H9 (cell line): ENCODE results near the gene ACBD6. TPM values are rescaled to one million over a fixed set of nuclear protein-coding genes. Genes with fewer than 3 reads are reported as not detected.

Experiments used
- DNase-seq: peaks from one replicate; pipeline ENCODE4 v3.0.0-alpha.2; 2017
- H2AFZ ChIP-seq: one replicate; pipeline ENCODE4 v1.6.1; 2013; ENCODE audit warnings: mild to moderate bottlenecking, low read length, control low read depth, moderate library complexity
- H2AK5ac ChIP-seq: 2 replicates; pipeline ENCODE4 v1.6.1; 2013; ENCODE audit warnings: low read length, control low read depth, mixed read lengths; ENCODE audit not compliant: insufficient read length
- H2BK120ac ChIP-seq: one replicate; pipeline ENCODE4 v1.6.1; 2013; ENCODE audit warnings: low read depth, mild to moderate bottlenecking, low read length, control low read depth, inconsistent platforms; ENCODE audit not compliant: poor library complexity, severe bottlenecking
- H2BK12ac ChIP-seq: 2 replicates; pipeline ENCODE4 v1.6.1; 2013; ENCODE audit warnings: low read length, control low read depth, mixed read lengths, low read depth; ENCODE audit not compliant: insufficient read length
- H2BK15ac ChIP-seq: 2 replicates; pipeline ENCODE4 v1.6.1; 2013; ENCODE audit warnings: low read depth, low read length, control low read depth
- H2BK20ac ChIP-seq: one replicate; pipeline ENCODE4 v1.6.1; 2013; ENCODE audit warnings: low read depth, mild to moderate bottlenecking, low read length, control low read depth, inconsistent platforms; ENCODE audit not compliant: poor library complexity, severe bottlenecking
- H2BK5ac ChIP-seq: 2 replicates; pipeline ENCODE4 v1.6.1; 2013; ENCODE audit warnings: low read length, control low read depth, mixed read lengths; ENCODE audit not compliant: insufficient read length
- H3K14ac ChIP-seq: 2 replicates; pipeline ENCODE4 v1.6.1; 2013; ENCODE audit warnings: low read length, control low read depth; ENCODE audit not compliant: insufficient read depth
- H3K18ac ChIP-seq: 2 replicates; pipeline ENCODE4 v1.6.1; 2013; ENCODE audit warnings: low read depth, mild to moderate bottlenecking, mixed read lengths, low read length, control low read depth; ENCODE audit not compliant: insufficient read length
- H3K23ac ChIP-seq: 2 replicates; pipeline ENCODE4 v1.6.1; 2013; ENCODE audit warnings: low read length, control low read depth, mixed read lengths, low read depth; ENCODE audit not compliant: insufficient read length
- H3K23me2 ChIP-seq: 2 replicates; pipeline ENCODE4 v1.6.1; 2013; ENCODE audit warnings: low read depth, mild to moderate bottlenecking, mixed read lengths, low read length, control low read depth; ENCODE audit not compliant: insufficient read length, poor library complexity, severe bottlenecking
- H3K27ac ChIP-seq: 2 replicates; pipeline ENCODE4 v1.5.1; 2013; ENCODE audit warnings: low read length, control low read depth, mixed read lengths, low read depth; ENCODE audit not compliant: insufficient read length
- H3K27me3 ChIP-seq: 2 replicates; pipeline ENCODE4 v1.6.1; 2013; ENCODE audit warnings: low read length, control low read depth, inconsistent platforms; ENCODE audit not compliant: insufficient read depth
- H3K4ac ChIP-seq: 2 replicates; pipeline ENCODE4 v1.6.1; 2013; ENCODE audit warnings: low read depth, mild to moderate bottlenecking, control low read depth, inconsistent platforms, low read length, moderate library complexity
- H3K4me1 ChIP-seq: 2 replicates; pipeline ENCODE4 v1.6.1; 2013; ENCODE audit warnings: low read length, control low read depth, inconsistent platforms; ENCODE audit not compliant: insufficient read depth
- H3K4me2 ChIP-seq: 2 replicates; pipeline ENCODE4 v1.6.1; 2013; ENCODE audit warnings: low read length, control low read depth, mixed read lengths; ENCODE audit not compliant: insufficient read length, insufficient read depth
- H3K56ac ChIP-seq: 2 replicates; pipeline ENCODE4 v1.6.1; 2013; ENCODE audit warnings: low read depth, mild to moderate bottlenecking, mixed read lengths, low read length, control low read depth; ENCODE audit not compliant: insufficient read length
- H3K79me1 ChIP-seq: 2 replicates; pipeline ENCODE4 v1.6.1; 2013; ENCODE audit warnings: low read depth, mild to moderate bottlenecking, moderate library complexity, low read length, control low read depth, inconsistent platforms; ENCODE audit not compliant: insufficient read depth, poor library complexity, severe bottlenecking
- H3K79me2 ChIP-seq: 2 replicates; pipeline ENCODE4 v1.6.1; 2013; ENCODE audit warnings: low read length, control low read depth, inconsistent platforms; ENCODE audit not compliant: insufficient read depth
- H3K9ac ChIP-seq: 2 replicates; pipeline ENCODE4 v1.6.1; 2013; ENCODE audit warnings: low read length, control low read depth, mixed read lengths; ENCODE audit not compliant: insufficient read length; ENCODE audit errors: extremely low read depth
- H3K9me3 ChIP-seq: one replicate; pipeline ENCODE4 v1.6.1; 2013; ENCODE audit warnings: low read depth, low read length, inconsistent platforms; ENCODE audit not compliant: control insufficient read depth
- H3T11ph ChIP-seq: one replicate; pipeline ENCODE4 v1.6.1; 2013; ENCODE audit warnings: mild to moderate bottlenecking, low read length, control low read depth, inconsistent platforms
- H4K20me1 ChIP-seq: one replicate; pipeline ENCODE4 v1.6.1; 2013; ENCODE audit not compliant: control insufficient read depth, insufficient read length, insufficient read depth
- H4K5ac ChIP-seq: 2 replicates; pipeline ENCODE4 v1.6.1; 2013; ENCODE audit warnings: low read depth, mild to moderate bottlenecking, mixed read lengths, low read length, control low read depth; ENCODE audit not compliant: insufficient read length
- H4K8ac ChIP-seq: replicated peaks from 2 replicates; pipeline ENCODE4 v1.6.1; 2013; ENCODE audit warnings: low read length, control low read depth, mixed read lengths, low read depth; ENCODE audit not compliant: insufficient read length
- H4K91ac ChIP-seq: 2 replicates; pipeline ENCODE4 v1.6.1; 2013; ENCODE audit warnings: low read depth, mild to moderate bottlenecking, moderate library complexity, mixed read lengths, low read length, control low read depth; ENCODE audit not compliant: insufficient read length
- H3K27ac Mint-ChIP-seq, 3 experiments: 2 replicates in 2 of 3; 3 replicates in 1 of 3; pipeline ENCODE4 v1.8.0; 2020 to 2021; ENCODE audit warnings: mixed read lengths in 3 of 3, mild to moderate bottlenecking in 1 of 3, moderate library complexity in 1 of 3
- H3K27me3 Mint-ChIP-seq: 2 replicates; pipeline ENCODE4 v1.8.0; 2021; ENCODE audit warnings: low read depth, mild to moderate bottlenecking, moderate library complexity, mixed read lengths
- H3K36me3 Mint-ChIP-seq, 3 experiments: 2 replicates in 2 of 3; 3 replicates in 1 of 3; pipeline ENCODE4 v1.8.0; 2020 to 2021; ENCODE audit warnings: low read depth in 3 of 3, mixed read lengths in 3 of 3; ENCODE audit not compliant: insufficient read depth in 1 of 3
- H3K4me1 Mint-ChIP-seq, 2 experiments: 2 replicates each; pipeline ENCODE4 v1.8.0; 2020; ENCODE audit warnings: mixed read lengths in 2 of 2
- H3K4me3 Mint-ChIP-seq, 2 experiments: 2 replicates in 1 of 2; 3 replicates in 1 of 2; pipeline ENCODE4 v1.8.0; 2020 to 2021; ENCODE audit warnings: mild to moderate bottlenecking in 2 of 2, mixed read lengths in 2 of 2, moderate library complexity in 1 of 2
- H3K9me3 Mint-ChIP-seq, 2 experiments: 2 replicates in 1 of 2; 3 replicates in 1 of 2; pipeline ENCODE4 v1.8.0; 2020; ENCODE audit warnings: mild to moderate bottlenecking in 2 of 2, mixed read lengths in 2 of 2, moderate library complexity in 1 of 2
- WGBS: extraction: QIAGEN DNeasy Blood & Tissue Kit; methylation state at CpG from one replicate; pipeline ENCODE4 v1.1.7; 2013; ENCODE audit warnings: missing lambda C conversion rate, low lambda C conversion rate, mixed read lengths; ENCODE audit not compliant: insufficient read length; ENCODE audit errors: extremely low coverage; 5-methylcytosine and 5-hydroxymethylcytosine counted together
- total RNA-seq: library from RNA; stranded (reverse); gene quantifications from 2 replicates; pipeline ENCODE4 v1.2.1, GENCODE V29; 2021
- TF ChIP-seq, protein P1 (sequence below): fragments of 200-600 bp; sonication (generic); conservative IDR thresholded peaks from 3 replicates; pipeline ENCODE4 v1.8.0; 2021; ENCODE audit warnings: antibody characterized with exemption, mild to moderate bottlenecking

Gene ACBD6
- total RNA-seq, 1 experiment from 2014 or later: 51.4 TPM

DNA sequence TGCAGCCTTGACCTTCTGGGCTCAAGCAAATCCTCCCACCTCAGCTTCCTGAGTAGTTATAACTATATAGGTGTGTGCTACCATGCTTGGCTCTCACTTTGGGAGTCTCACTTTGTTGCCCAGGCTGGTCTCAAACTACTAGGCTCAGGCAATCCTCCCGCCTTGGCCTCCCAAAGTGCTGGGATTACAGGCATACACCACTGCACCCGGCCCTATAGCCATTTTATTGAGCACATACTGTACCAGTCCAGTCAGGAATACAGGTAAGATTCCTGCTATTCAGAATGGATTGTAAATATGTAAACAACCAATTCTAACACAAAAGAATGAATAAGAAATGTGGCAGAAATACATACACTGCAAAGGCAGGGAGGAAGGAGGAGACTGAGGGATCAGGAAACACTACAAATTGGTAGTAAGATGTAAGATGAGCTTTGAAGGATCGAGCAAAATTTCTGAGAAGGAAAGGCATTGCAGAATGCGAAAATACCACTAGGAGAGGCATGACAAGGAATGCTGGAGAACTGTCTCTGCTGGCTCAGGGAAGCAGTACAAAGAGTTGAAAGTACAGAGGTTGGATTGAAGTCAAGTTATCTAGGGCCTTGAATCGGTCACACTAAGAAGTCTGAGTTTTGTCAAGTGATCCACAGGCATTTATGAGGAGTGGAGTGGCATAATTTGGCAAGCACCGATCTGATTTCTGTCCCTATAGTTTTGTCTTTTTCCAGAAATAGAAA is 211.9 kb downstream of the ACBD6 start:
- TF ChIP-seq, protein P1, sequence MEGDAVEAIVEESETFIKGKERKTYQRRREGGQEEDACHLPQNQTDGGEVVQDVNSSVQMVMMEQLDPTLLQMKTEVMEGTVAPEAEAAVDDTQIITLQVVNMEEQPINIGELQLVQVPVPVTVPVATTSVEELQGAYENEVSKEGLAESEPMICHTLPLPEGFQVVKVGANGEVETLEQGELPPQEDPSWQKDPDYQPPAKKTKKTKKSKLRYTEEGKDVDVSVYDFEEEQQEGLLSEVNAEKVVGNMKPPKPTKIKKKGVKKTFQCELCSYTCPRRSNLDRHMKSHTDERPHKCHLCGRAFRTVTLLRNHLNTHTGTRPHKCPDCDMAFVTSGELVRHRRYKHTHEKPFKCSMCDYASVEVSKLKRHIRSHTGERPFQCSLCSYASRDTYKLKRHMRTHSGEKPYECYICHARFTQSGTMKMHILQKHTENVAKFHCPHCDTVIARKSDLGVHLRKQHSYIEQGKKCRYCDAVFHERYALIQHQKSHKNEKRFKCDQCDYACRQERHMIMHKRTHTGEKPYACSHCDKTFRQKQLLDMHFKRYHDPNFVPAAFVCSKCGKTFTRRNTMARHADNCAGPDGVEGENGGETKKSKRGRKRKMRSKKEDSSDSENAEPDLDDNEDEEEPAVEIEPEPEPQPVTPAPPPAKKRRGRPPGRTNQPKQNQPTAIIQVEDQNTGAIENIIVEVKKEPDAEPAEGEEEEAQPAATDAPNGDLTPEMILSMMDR: no peak
- no peak overlapping the region for H2BK5ac ChIP-seq
- no peaks in the 10 kb centered on the region for H3K4me1 Mint-ChIP-seq

More for the DNA sequence above, 211.9 kb downstream of the ACBD6 start:
- H3K18ac ChIP-seq: no peak overlapping the region
- H4K91ac ChIP-seq: no peak overlapping the region
- no peak overlapping the region for H3K23ac ChIP-seq
- no peaks in the 10 kb centered on the region for H3K79me2 ChIP-seq
- H2BK20ac ChIP-seq: no peak overlapping the region
- Mint-ChIP-seq H3K27me3 (no peaks in the 10 kb centered on the region), H3K9me3 (peaks cover 4 to 7% of the 10 kb centered on the region in 2 experiments; a peak in 2 of 5 replicates), H3K27ac (peak overlapping the region in 1 of 3 experiments; percentile 79; a peak in 2 of 7 replicates), H3K4me3 (no peak overlapping the region), H3K36me3 (peaks cover 4 to 14% (median 9%) of the 10 kb centered on the region in 3 experiments; a peak in 5 of 7 replicates)
- H4K8ac ChIP-seq: no peak overlapping the region
- H2BK120ac ChIP-seq: no peak overlapping the region
- no peak overlapping the region for H3K4me2 ChIP-seq
- H2BK15ac ChIP-seq: no peak overlapping the region
- H3K79me1 ChIP-seq: no peaks in the 10 kb centered on the region
- no peak for DNase-seq
- no peaks in the 10 kb centered on the region for H3K9me3 ChIP-seq
- H3K23me2 ChIP-seq: no peaks in the 10 kb centered on the region
- H3K4me1 ChIP-seq: no peaks in the 10 kb centered on the region
- no peak overlapping the region for H3K56ac ChIP-seq
- WGBS: no CpG with 5 or more reads among the region's 6 CpGs
- no peak overlapping the region for H3T11ph ChIP-seq
- no peak overlapping the region for H2AK5ac ChIP-seq
- H3K27me3 ChIP-seq: no peaks in the 10 kb centered on the region
- no peaks in the 10 kb centered on the region for H4K20me1 ChIP-seq
- H3K14ac ChIP-seq: no peak overlapping the region
- no peak overlapping the region for H4K5ac ChIP-seq
- H3K4ac ChIP-seq: no peak overlapping the region
- no peak overlapping the region for H3K27ac ChIP-seq
- H2AFZ ChIP-seq: no peak overlapping the region
- H3K9ac ChIP-seq: no peak overlapping the region
- no peak overlapping the region for H2BK12ac ChIP-seq
